IMR-90 (cell line): ENCODE results near the gene HS2ST1. TPM values are rescaled to one million over a fixed set of nuclear protein-coding genes. Genes with fewer than 3 reads are reported as not detected.

Experiments
- ATAC-seq: fragments of 200-7000 bp; cut with Tn5 transposase; 2 replicates; pipeline ENCODE4 v1.9.1; 2020; ENCODE audit warnings: low read depth, mild to moderate bottlenecking, moderate library complexity
- BruUV-seq: library from RNA; stranded (reverse); fragments of 400-500 nt; replicated peaks from 2 replicates; lab custom pipeline; 2021; lab: Mats Ljungman, UMichigan
- CTCF ChIA-PET: fragments of 300-600 bp; formaldehyde crosslinking; extraction: SDS; loops from one replicate; lab custom pipeline; 2021; ENCODE audit warnings: antibody characterized with exemption; lab: Yijun Ruan, JAX
- POLR2A ChIA-PET: fragments of 300-600 bp; sonication (Branson Sonifier 250); formaldehyde crosslinking; loops from one replicate; lab custom pipeline; 2022; ENCODE audit warnings: antibody characterized with exemption; ENCODE audit not compliant: unreplicated experiment; lab: Charles Lee
- DNase-seq: peaks from one replicate; pipeline ENCODE4 v3.0.0; 2013
- H2AFZ ChIP-seq: replicated peaks from 2 replicates; pipeline ENCODE3; 2013; ENCODE audit warnings: low read length, mild to moderate bottlenecking; ENCODE audit not compliant: poor library complexity
- H2AK5ac ChIP-seq: 2 replicates; pipeline ENCODE4 v1.6.1; 2013; ENCODE audit warnings: low read depth, low read length, inconsistent platforms
- H2AK9ac ChIP-seq: replicated peaks from 2 replicates; pipeline ENCODE3; 2013; ENCODE audit warnings: mild to moderate bottlenecking, low read depth, low read length, moderate library complexity; ENCODE audit not compliant: poor library complexity
- H2BK120ac ChIP-seq: 2 replicates; pipeline ENCODE4 v1.6.1; 2013; ENCODE audit warnings: low read depth, low read length, inconsistent platforms
- H2BK15ac ChIP-seq: 3 replicates; pipeline ENCODE4 v1.6.1; 2013; ENCODE audit warnings: low read depth, low read length, inconsistent platforms
- H2BK20ac ChIP-seq: 2 replicates; pipeline ENCODE4 v1.6.1; 2013; ENCODE audit warnings: low read depth, mild to moderate bottlenecking, inconsistent platforms, low read length, moderate library complexity
- H2BK5ac ChIP-seq: 2 replicates; pipeline ENCODE4 v1.6.1; 2013; ENCODE audit warnings: mild to moderate bottlenecking, low read depth, low read length, inconsistent platforms; ENCODE audit not compliant: poor library complexity, severe bottlenecking
- H3K14ac ChIP-seq: replicated peaks from 2 replicates; pipeline ENCODE4 v1.6.1; 2013; ENCODE audit warnings: low read depth, low read length, inconsistent platforms
- H3K18ac ChIP-seq: 2 replicates; pipeline ENCODE4 v1.6.1; 2013; ENCODE audit warnings: low read depth, low read length, control low read depth
- H3K23ac ChIP-seq: 2 replicates; pipeline ENCODE4 v1.6.1; 2013; ENCODE audit warnings: low read depth, low read length, inconsistent platforms
- H3K27ac ChIP-seq: 2 replicates; pipeline ENCODE4 v1.5.1; 2013; ENCODE audit warnings: mild to moderate bottlenecking, control low read depth, low read length; ENCODE audit not compliant: insufficient read depth
- H3K27me3 ChIP-seq: 2 replicates; pipeline ENCODE4 v1.6.1; 2013; ENCODE audit warnings: low read length; ENCODE audit not compliant: control insufficient read depth, insufficient read depth
- H3K36me3 ChIP-seq: 2 replicates; pipeline ENCODE4 v1.6.1; 2013; ENCODE audit warnings: low read length, mixed read lengths; ENCODE audit not compliant: control insufficient read depth, insufficient read depth
- H3K4ac ChIP-seq: 2 replicates; pipeline ENCODE4 v1.6.1; 2013; ENCODE audit warnings: low read depth, low read length, inconsistent platforms
- H3K4me1 ChIP-seq: 2 replicates; pipeline ENCODE4 v1.6.1; 2013; ENCODE audit warnings: low read length, mixed read lengths; ENCODE audit not compliant: control insufficient read depth, insufficient read depth
- H3K4me2 ChIP-seq: 2 replicates; pipeline ENCODE4 v1.6.1; 2013; ENCODE audit warnings: low read depth, mild to moderate bottlenecking, control low read depth, low read length, moderate library complexity
- H3K4me3 ChIP-seq: 2 replicates; pipeline ENCODE4 v1.5.1; 2013; ENCODE audit warnings: low read depth, mild to moderate bottlenecking, control low read depth, low read length, moderate library complexity; ENCODE audit not compliant: insufficient read depth
- H3K56ac ChIP-seq: 2 replicates; pipeline ENCODE4 v1.6.1; 2013; ENCODE audit warnings: low read length, inconsistent platforms; ENCODE audit not compliant: insufficient read depth; ENCODE audit errors: extremely low read depth
- H3K79me1 ChIP-seq, 2 experiments: 2 replicates each; pipeline ENCODE4 v1.6.1; 2013; ENCODE audit warnings: low read length in 2 of 2, inconsistent platforms in 1 of 2, low read depth in 1 of 2
- H3K9ac ChIP-seq: 2 replicates; pipeline ENCODE4 v1.6.1; 2013; ENCODE audit warnings: low read depth, low read length, control low read depth
- H3K9me1 ChIP-seq: 2 replicates; pipeline ENCODE4 v1.6.1; 2013; ENCODE audit warnings: low read length, inconsistent platforms; ENCODE audit not compliant: insufficient read depth
- H3K9me3 ChIP-seq: 2 replicates; pipeline ENCODE4 v1.6.1; 2013; ENCODE audit warnings: low read length; ENCODE audit not compliant: control insufficient read depth, insufficient read depth
- H4K20me1 ChIP-seq: 2 replicates; pipeline ENCODE4 v1.6.1; 2013; ENCODE audit warnings: low read length, inconsistent platforms; ENCODE audit not compliant: insufficient read depth
- H4K5ac ChIP-seq: 2 replicates; pipeline ENCODE4 v1.6.1; 2013; ENCODE audit warnings: mild to moderate bottlenecking, low read depth, low read length, control low read depth
- H4K8ac ChIP-seq, 2 experiments: 2 replicates each; pipeline ENCODE4 v1.6.1; 2013; ENCODE audit warnings: low read depth in 2 of 2, low read length in 2 of 2, control low read depth in 1 of 2, inconsistent platforms in 1 of 2
- H4K91ac ChIP-seq: 2 replicates; pipeline ENCODE4 v1.6.1; 2013; ENCODE audit warnings: low read depth, low read length, inconsistent platforms; ENCODE audit not compliant: insufficient read depth
- BHLHE40 ChIP-seq: fragments of 150-350 bp; IDR thresholded peaks from 2 replicates; pipeline ENCODE4 v1.6.1; 2016; ENCODE audit warnings: mild to moderate bottlenecking, low read depth, low read length
- MXI1 ChIP-seq: IDR thresholded peaks from 2 replicates; pipeline ENCODE4 v1.6.1; 2012; ENCODE audit warnings: low read depth, mild to moderate bottlenecking, low read length, moderate library complexity, borderline replicate concordance
- NFE2L2 ChIP-seq: fragments of 150-350 bp; IDR thresholded peaks from 2 replicates; pipeline ENCODE4 v1.6.1; 2016; ENCODE audit warnings: low read depth, mild to moderate bottlenecking, low read length
- WGBS, 2 experiments: methylation state at CpG; one replicate each; pipeline versions ENCODE4 v1.1.5 to v1.1.7; 2013; ENCODE audit warnings: missing lambda C conversion rate in 2 of 2; ENCODE audit not compliant: insufficient read length in 1 of 2; ENCODE audit errors: extremely low coverage in 2 of 2; 5-methylcytosine and 5-hydroxymethylcytosine counted together
- dilution Hi-C: fragments of 300-500 bp; cut with HindIII; formaldehyde crosslinking; loops from one replicate; pipeline ENCODE4 v1.14.3; 2018; ENCODE audit warnings: low sequenced_read_pairs; ENCODE audit not compliant: unreplicated experiment
- in situ Hi-C: fragments of 300-500 bp; cut with MboI; formaldehyde crosslinking; loops from 3 replicates; pipeline ENCODE4 v1.14.3; 2019; ENCODE audit warnings: low sequenced_read_pairs, inconsistent platforms, mixed read lengths
- intact Hi-C: fragments of 100-400 bp; cut with micrococcal nuclease; formaldehyde crosslinking; loops from 2 replicates; pipeline ENCODE4 v1.10.0; 2022
- polyA plus RNA-seq, 3 experiments: library from polyadenylated mRNA; depleted of rRNA; stranded (reverse); fragments of >200 nt; gene quantifications; 2 replicates each; pipeline ENCODE4 v1.2.3, GENCODE V29; 2012; ENCODE audit warnings: low replicate concordance in 1 of 3
- total RNA-seq: library from RNA; depleted of rRNA; stranded (reverse); fragments of >200 nt; gene quantifications from 2 replicates; pipeline ENCODE4 v1.2.3, GENCODE V29; 2012

Gene HS2ST1
- total and polyA plus RNA-seq, 2 of the 4 experiments (the other 2 are of a cell fraction), result 7.8 to 13.1 TPM

DNA sequence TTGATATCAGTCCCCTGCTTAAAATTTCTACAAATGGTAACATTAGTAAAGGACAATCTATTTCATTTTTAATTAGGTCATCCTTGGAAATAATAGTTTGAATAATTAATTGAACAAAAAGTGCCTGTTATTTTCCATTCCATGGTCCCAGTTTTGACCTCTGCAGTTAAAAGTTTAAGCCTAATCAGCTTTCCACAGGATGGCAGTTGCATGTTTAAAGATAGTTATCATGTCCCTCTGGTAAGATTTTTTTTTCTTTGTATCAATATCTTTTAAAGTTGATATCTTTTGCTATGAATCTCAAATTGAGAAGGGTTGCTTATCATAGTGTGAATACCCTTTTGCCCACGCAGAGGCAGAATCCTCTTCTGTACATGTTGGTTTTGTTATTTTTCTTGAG lies 90.4 kb downstream of the HS2ST1 start:
- WGBS, 2 experiments, result no CpG with 5 or more reads among the region's 1 CpG
- H3K9me1 ChIP-seq, result no peaks in the 10 kb centered on the region
- H2AFZ ChIP-seq, result no peak overlapping the region
- TF ChIP-seq BHLHE40 (no peak), NFE2L2 (no peak), MXI1 (no peak)
- no peak overlapping the region for H4K91ac ChIP-seq
- dilution Hi-C loops, result no loop called here
- H3K9me3 ChIP-seq, result no peaks in the 10 kb centered on the region
- H2BK5ac ChIP-seq, result no peak overlapping the region
- no peaks in the 10 kb centered on the region for H3K27me3 ChIP-seq
- H3K23ac ChIP-seq, result no peak overlapping the region
- intact Hi-C loops, result no loop called here
- H3K27ac ChIP-seq, result no peak overlapping the region
- no peak overlapping the region for H3K9ac ChIP-seq
- H3K4me3 ChIP-seq, result no peak overlapping the region
- H2AK9ac ChIP-seq, result no peak overlapping the region
- ATAC-seq, result no peak
- no peak overlapping the region for H3K4ac ChIP-seq
- H2AK5ac ChIP-seq, result no peak overlapping the region
- no peaks in the 10 kb centered on the region for H4K20me1 ChIP-seq
- H3K14ac ChIP-seq, result no peak overlapping the region
- no peak overlapping the region for H2BK20ac ChIP-seq
- no peaks in the 10 kb centered on the region for H3K4me1 ChIP-seq
- peaks cover 0 to 3% of the 10 kb centered on the region in 2 experiments; a peak in 1 of 4 replicates for H3K79me1 ChIP-seq
- H2BK120ac ChIP-seq, result no peak overlapping the region
- ChIA-PET POLR2A (no interaction called here), CTCF (no interaction called here)
- no peak overlapping the region for H2BK15ac ChIP-seq
- H4K5ac ChIP-seq, result no peak overlapping the region
- no TSS peak for BruUV-seq
- no peak for DNase-seq
- H3K36me3 ChIP-seq, result no peaks in the 10 kb centered on the region
- no peak overlapping the region for H3K56ac ChIP-seq
- H3K18ac ChIP-seq, result no peak overlapping the region
- no peak overlapping the region for H4K8ac ChIP-seq
- in situ Hi-C loops, result no loop called here
- H3K4me2 ChIP-seq, result no peak overlapping the region
